ENCODE results near the gene PPP6R3.
"Not testable (repeated sequence)": the region's sequence is repeated elsewhere in the genome, so short reads cannot be mapped to it uniquely, and the experiment has no call there.

The PPP6R3 gene

GRCh38 chr11:68598816-68599653 lies 138.5 kb downstream of the PPP6R3 start:
- peak; percentile 18 to 61 for DNase-seq (ENCODE audit: low read depth in 1 of 2, low spot score in 1 of 2)
- in situ Hi-C loops (cut with HindIII; ENCODE audit: low pct_unique_long_range_greater_than_20kb, low sequenced_read_pairs) = no loop called here
- no peak for TF ChIP-seq JUND (IDR thresholded peaks at IDR 0.05; ENCODE audit: low read depth)

GRCh38 chr11:68601147-68601546 lies 140.6 kb downstream of the PPP6R3 start:
- no peak for TF ChIP-seq JUND (IDR thresholded peaks at IDR 0.05; ENCODE audit: low read depth)
- no peak for DNase-seq (ENCODE audit: low read depth in 1 of 2, low spot score in 1 of 2)
- in situ Hi-C loops (cut with HindIII; ENCODE audit: low pct_unique_long_range_greater_than_20kb, low sequenced_read_pairs) = no loop called here

GRCh38 chr11:68609761-68610160 lies 149.2 kb downstream of the PPP6R3 start:
- in situ Hi-C loops (cut with HindIII; ENCODE audit: low pct_unique_long_range_greater_than_20kb, low sequenced_read_pairs) = no loop called here
- no peak for DNase-seq (ENCODE audit: low read depth in 1 of 2, low spot score in 1 of 2)
- no peak for TF ChIP-seq JUND (IDR thresholded peaks at IDR 0.05; ENCODE audit: low read depth)

- no peak for TF ChIP-seq JUND (IDR thresholded peaks at IDR 0.05; ENCODE audit: low read depth)
- in situ Hi-C loops (cut with HindIII; ENCODE audit: low pct_unique_long_range_greater_than_20kb, low sequenced_read_pairs) = no loop called here
- DNase-seq (ENCODE audit: low read depth in 1 of 2, low spot score in 1 of 2) = peak in 1 of 2 experiments; percentile 29
Observed at GRCh38 chr11:68610452-68611116, 150.0 kb downstream of the PPP6R3 start.

- in situ Hi-C loops (cut with HindIII; ENCODE audit: low pct_unique_long_range_greater_than_20kb, low sequenced_read_pairs) = no loop called here
- no peak for DNase-seq (ENCODE audit: low read depth in 1 of 2, low spot score in 1 of 2)
- no peak for TF ChIP-seq JUND (IDR thresholded peaks at IDR 0.05; ENCODE audit: low read depth)
Observed at GRCh38 chr11:68615657-68616056, 155.1 kb downstream of the PPP6R3 start.

GRCh38 chr11:68617925-68618809 lies 157.6 kb downstream of the PPP6R3 start:
- TF ChIP-seq JUND (IDR thresholded peaks at IDR 0.05; ENCODE audit: low read depth) = no peak
- in situ Hi-C loops (cut with HindIII; ENCODE audit: low pct_unique_long_range_greater_than_20kb, low sequenced_read_pairs) = no loop called here
- no peak for DNase-seq (ENCODE audit: low read depth in 1 of 2, low spot score in 1 of 2)

- in situ Hi-C loops (cut with HindIII; ENCODE audit: low pct_unique_long_range_greater_than_20kb, low sequenced_read_pairs) = no loop called here
- no peak for DNase-seq (ENCODE audit: low read depth in 1 of 2, low spot score in 1 of 2)
- no peak for TF ChIP-seq JUND (IDR thresholded peaks at IDR 0.05; ENCODE audit: low read depth)
Observed at GRCh38 chr11:68621826-68622225, 161.3 kb downstream of the PPP6R3 start.

GRCh38 chr11:68623706-68624105 lies 163.2 kb downstream of the PPP6R3 start:
- DNase-seq (ENCODE audit: low read depth in 1 of 2, low spot score in 1 of 2); in situ Hi-C loops (cut with HindIII; ENCODE audit: low pct_unique_long_range_greater_than_20kb, low sequenced_read_pairs): not testable (repeated sequence)

GRCh38 chr11:68625069-68625468 lies 164.5 kb downstream of the PPP6R3 start:
- in situ Hi-C loops (cut with HindIII; ENCODE audit: low pct_unique_long_range_greater_than_20kb, low sequenced_read_pairs); DNase-seq (ENCODE audit: low read depth in 1 of 2, low spot score in 1 of 2): not testable (repeated sequence)

- in situ Hi-C loops (cut with HindIII; ENCODE audit: low pct_unique_long_range_greater_than_20kb, low sequenced_read_pairs) = not testable (repeated sequence)
Observed at GRCh38 chr11:68626236-68626635, 165.7 kb downstream of the PPP6R3 start.

GRCh38 chr11:68628837-68629236 lies 168.3 kb downstream of the PPP6R3 start:
- in situ Hi-C loops (cut with HindIII; ENCODE audit: low pct_unique_long_range_greater_than_20kb, low sequenced_read_pairs); DNase-seq (ENCODE audit: low read depth in 1 of 2, low spot score in 1 of 2): not testable (repeated sequence)

More at GRCh38 chr11:68626236-68626635, 165.7 kb downstream of the PPP6R3 start:
- DNase-seq (ENCODE audit: low read depth in 1 of 2, low spot score in 1 of 2) = not testable (repeated sequence)

- in situ Hi-C loops (cut with HindIII; ENCODE audit: low pct_unique_long_range_greater_than_20kb, low sequenced_read_pairs); DNase-seq (ENCODE audit: low read depth in 1 of 2, low spot score in 1 of 2): not testable (repeated sequence)
Observed at GRCh38 chr11:68632375-68632774, 171.8 kb downstream of the PPP6R3 start.

GRCh38 chr11:68632802-68633201 lies 172.2 kb downstream of the PPP6R3 start:
- in situ Hi-C loops (cut with HindIII; ENCODE audit: low pct_unique_long_range_greater_than_20kb, low sequenced_read_pairs) = no loop called here
- no peak for TF ChIP-seq JUND (IDR thresholded peaks at IDR 0.05; ENCODE audit: low read depth)
- DNase-seq (ENCODE audit: low read depth in 1 of 2, low spot score in 1 of 2) = peak; percentile 37 to 87

- in situ Hi-C loops (cut with HindIII; ENCODE audit: low pct_unique_long_range_greater_than_20kb, low sequenced_read_pairs); DNase-seq (ENCODE audit: low read depth in 1 of 2, low spot score in 1 of 2): not testable (repeated sequence)
Observed at GRCh38 chr11:68634606-68635005, 174.1 kb downstream of the PPP6R3 start.

GRCh38 chr11:68635172-68635571 lies 174.6 kb downstream of the PPP6R3 start:
- in situ Hi-C loops (cut with HindIII; ENCODE audit: low pct_unique_long_range_greater_than_20kb, low sequenced_read_pairs); DNase-seq (ENCODE audit: low read depth in 1 of 2, low spot score in 1 of 2): not testable (repeated sequence)

- in situ Hi-C loops (cut with HindIII; ENCODE audit: low pct_unique_long_range_greater_than_20kb, low sequenced_read_pairs); DNase-seq (ENCODE audit: low read depth in 1 of 2, low spot score in 1 of 2): not testable (repeated sequence)
Observed at GRCh38 chr11:68635883-68636282, 175.3 kb downstream of the PPP6R3 start.

- in situ Hi-C loops (cut with HindIII; ENCODE audit: low pct_unique_long_range_greater_than_20kb, low sequenced_read_pairs); DNase-seq (ENCODE audit: low read depth in 1 of 2, low spot score in 1 of 2): not testable (repeated sequence)
Observed at GRCh38 chr11:68639322-68639721, 178.8 kb downstream of the PPP6R3 start.

Measured in T47D (cell line).